T47D (cell line): ENCODE measurements around the gene DOCK2.
"Not testable (repeated sequence)": the region's sequence is repeated elsewhere in the genome, so short reads cannot be mapped to it uniquely, and the experiment has no call there.

ENCODE experiments used
- DNase-seq, 2 experiments: peaks; one replicate each; pipeline versions ENCODE4 v3.0.0 to v3.0.0-alpha.2; 2011 to 2012; ENCODE audit warnings: low read depth in 1 of 2, low spot score in 1 of 2
- JUND ChIP-seq: IDR thresholded peaks from 2 replicates; pipeline ENCODE4 v1.6.1; 2012; ENCODE audit warnings: low read depth
- in situ Hi-C: cut with HindIII; loops from 2 replicates; pipeline ENCODE4 v1.10.0; 2016; ENCODE audit warnings: low sequenced_read_pairs, low pct_unique_long_range_greater_than_20kb

Gene DOCK2

GRCh38 chr5:169719360-169720314, 82.6 kb downstream of the DOCK2 start:
- in situ Hi-C loops: no loop called here
- no peak for DNase-seq
- no peak for TF ChIP-seq JUND

- DNase-seq: no peak
- in situ Hi-C loops: no loop called here
- TF ChIP-seq JUND: no peak
These were observed 84.7 kb downstream of the DOCK2 start for GRCh38 chr5:169721771-169722170.

GRCh38 chr5:169723103-169723831, 86.2 kb downstream of the DOCK2 start:
- no peak for TF ChIP-seq JUND
- no peak for DNase-seq
- in situ Hi-C loops: no loop called here

GRCh38 chr5:169724303-169725087, 87.4 kb downstream of the DOCK2 start:
- no peak for DNase-seq
- no peak for TF ChIP-seq JUND
- in situ Hi-C loops: no loop called here

GRCh38 chr5:169725665-169726064, 88.6 kb downstream of the DOCK2 start:
- in situ Hi-C loops, DNase-seq: not testable (repeated sequence)

GRCh38 chr5:169728418-169728817, 91.3 kb downstream of the DOCK2 start:
- in situ Hi-C loops: no loop called here
- TF ChIP-seq JUND: no peak
- no peak for DNase-seq

- TF ChIP-seq JUND: no peak
- DNase-seq: no peak
- in situ Hi-C loops: no loop called here
These were observed 94.1 kb downstream of the DOCK2 start for GRCh38 chr5:169731221-169731620.

- DNase-seq: no peak
- in situ Hi-C loops: no loop called here
- no peak for TF ChIP-seq JUND
These were observed 95.8 kb downstream of the DOCK2 start for GRCh38 chr5:169732841-169733240.

GRCh38 chr5:169735913-169736312, 98.8 kb downstream of the DOCK2 start:
- no peak for DNase-seq
- in situ Hi-C loops: no loop called here
- TF ChIP-seq JUND: no peak

GRCh38 chr5:169736653-169737052, 99.6 kb downstream of the DOCK2 start:
- in situ Hi-C loops: no loop called here
- no peak for DNase-seq
- TF ChIP-seq JUND: no peak

GRCh38 chr5:169740435-169740834, 103.4 kb downstream of the DOCK2 start:
- DNase-seq: no peak
- TF ChIP-seq JUND: no peak
- in situ Hi-C loops: no loop called here

- in situ Hi-C loops: no loop called here
- DNase-seq: peak in 1 of 2 experiments; percentile 18
- TF ChIP-seq JUND: no peak
These were observed 105.8 kb downstream of the DOCK2 start for GRCh38 chr5:169742771-169743296.

GRCh38 chr5:169744336-169744735, 107.3 kb downstream of the DOCK2 start:
- DNase-seq: no peak
- TF ChIP-seq JUND: no peak
- in situ Hi-C loops: no loop called here
